Measurements from ENCODE around the gene ATAD2B.

- TF ChIP-seq POLR2A (IDR thresholded peaks at IDR 0.05; ENCODE audit: low read depth, low read length) = no peak
- no peak for TF ChIP-seq TAF1 (IDR thresholded peaks at IDR 0.05; ENCODE audit: borderline replicate concordance, low read depth, low read length)
- no peak for TF ChIP-seq POLR2AphosphoS5 (IDR thresholded peaks at IDR 0.05; ENCODE audit: low read depth, low read length)
These were observed 26.8 kb downstream of the ATAD2B start for GRCh38 chr2:23900133-23900532.

All from GM12892 (cell line).